Prostate gland (tissue), 2 donors: ENCODE data around the gene TAOK1.
A peak's percentile ranks its signal among the peaks of the same experiment; 100 is the strongest.

ENCODE experiments used
- CTCF ChIP-seq, 4 experiments: fragments of 200-600 bp in 2 of 4; fragments of 450-650 bp in 2 of 4; sonication (generic) in 2 of 4; IDR thresholded peaks; 1 replicate in 3 of 4; 2 replicates in 1 of 4; pipeline ENCODE4 v1.5.1; 2016 to 2019; ENCODE audit warnings: antibody characterized with exemption in 4 of 4, mild to moderate bottlenecking in 2 of 4, moderate library complexity in 2 of 4
- POLR2A ChIP-seq: fragments of 450-650 bp; IDR thresholded peaks from one replicate; pipeline ENCODE4 v1.6.1; 2016; ENCODE audit warnings: antibody characterized with exemption, mild to moderate bottlenecking
- POLR2AphosphoS5 ChIP-seq: sonication (generic); formaldehyde crosslinking; IDR thresholded peaks from one replicate; pipeline ENCODE4 v1.6.1; 2017; ENCODE audit warnings: antibody characterized with exemption

GRCh38 chr17:29572691-29573557, 182.8 kb downstream of the TAOK1 start:
- TF ChIP-seq CTCF (IDR thresholded peaks at IDR 0.05): peak in 3 of 4 experiments; percentile 39 to 64 (median 58)
- TF ChIP-seq POLR2AphosphoS5: no peak
- TF ChIP-seq POLR2A: no peak
